Upper lobe of right lung (tissue), 1 donor: Measurements from ENCODE around the gene GAPVD1. TPM values are rescaled to one million over a fixed set of nuclear protein-coding genes. Genes with fewer than 3 reads are reported as not detected.
A peak's percentile ranks its signal among the peaks of the same experiment; 100 is the strongest.

Experiments used
- ATAC-seq: fragments of 200-7000 bp; cut with Tn5 transposase; one replicate; pipeline ENCODE4 v1.9.1; 2020; ENCODE audit warnings: mild to moderate bottlenecking, moderate library complexity
- DNase-seq: peaks from one replicate; pipeline ENCODE4 v3.0.0-alpha.2; 2020
- H3K27ac ChIP-seq: fragments of 200-600 bp; one replicate; pipeline ENCODE4 v1.8.0; 2022
- H3K27me3 ChIP-seq: fragments of 200-600 bp; one replicate; pipeline ENCODE4 v1.8.0; 2022; ENCODE audit warnings: mild to moderate bottlenecking
- H3K36me3 ChIP-seq: fragments of 200-600 bp; one replicate; pipeline ENCODE4 v1.8.0; 2022
- H3K4me1 ChIP-seq: fragments of 200-600 bp; one replicate; pipeline ENCODE4 v1.8.0; 2022
- H3K4me3 ChIP-seq: fragments of 200-600 bp; one replicate; pipeline ENCODE4 v1.8.0; 2022; ENCODE audit warnings: mild to moderate bottlenecking
- H3K9me3 ChIP-seq: fragments of 200-600 bp; one replicate; pipeline ENCODE4 v1.8.0; 2022
- CTCF ChIP-seq: fragments of 200-600 bp; IDR thresholded peaks from one replicate; pipeline ENCODE4 v1.8.0; 2022; ENCODE audit warnings: antibody characterized with exemption
- intact Hi-C: fragments of 100-400 bp; cut with DNase I; formaldehyde crosslinking; loops from one replicate; pipeline ENCODE4 v1.11.0; 2022
- total RNA-seq: library from RNA; stranded (reverse); fragmentation: NEBNext Ultra II Directional; extraction: Animal tissue kit (Norgen Biotek cat#: 25700); gene quantifications from one replicate; pipeline ENCODE4 v1.2.1, GENCODE V29; 2021
- donor health status: DM: no; HTN: yes; CAD: no; lungs with severe emphysema.

GAPVD1 gene
- total RNA-seq, 1 donor from 2014 or later = 68.9 TPM

- ATAC-seq = peak; percentile 91
- Histone ChIP-seq H3K27ac (peak overlapping the region; percentile 42), H3K27me3 (no peaks in the 10 kb centered on the region), H3K9me3 (no peaks in the 10 kb centered on the region), H3K4me1 (peaks cover 4% of the 10 kb centered on the region), H3K36me3 (no peaks in the 10 kb centered on the region), H3K4me3 (peak overlapping the region; percentile 73)
- peak; percentile 90 for DNase-seq
- intact Hi-C loops = loop anchor here (10.0 kb wide), 2 partner anchors 227 to 827 kb away; no protein-coding TSS in a partner anchor
- TF ChIP-seq CTCF = peak; percentile 91
Measured at GRCh38 chr9:125407974-125408900, 146.6 kb downstream of the GAPVD1 start.

- Histone ChIP-seq H3K9me3 (no peaks in the 10 kb centered on the region), H3K36me3 (no peaks in the 10 kb centered on the region), H3K4me1 (peaks cover 4% of the 10 kb centered on the region), H3K4me3 (no peak overlapping the region), H3K27me3 (no peaks in the 10 kb centered on the region), H3K27ac (no peak overlapping the region)
- DNase-seq = no peak
- intact Hi-C loops = loop anchor here (10.0 kb wide), 2 partner anchors 226 to 826 kb away; no protein-coding TSS in a partner anchor
- TF ChIP-seq CTCF = no peak
- ATAC-seq = no peak
Measured at GRCh38 chr9:125409217-125409636, 147.6 kb downstream of the GAPVD1 start.

- intact Hi-C loops = loop anchor here (10.0 kb wide), 2 partner anchors 225 to 825 kb away; no protein-coding TSS in a partner anchor
- no peak for TF ChIP-seq CTCF
- Histone ChIP-seq H3K4me1 (peaks cover 4% of the 10 kb centered on the region), H3K9me3 (no peaks in the 10 kb centered on the region), H3K4me3 (no peak overlapping the region), H3K27ac (no peak overlapping the region), H3K36me3 (no peaks in the 10 kb centered on the region), H3K27me3 (no peaks in the 10 kb centered on the region)
- no peak for DNase-seq
- no peak for ATAC-seq
Measured at GRCh38 chr9:125409637-125410521, 148.3 kb downstream of the GAPVD1 start.

GRCh38 chr9:125410522-125410894 lies 148.9 kb downstream of the GAPVD1 start:
- no peaks in the 10 kb centered on the region for H3K9me3 ChIP-seq
- ATAC-seq (no peak), DNase-seq (no peak)
- no peak for TF ChIP-seq CTCF
- no peaks in the 10 kb centered on the region for H3K36me3 ChIP-seq
- peaks cover 4% of the 10 kb centered on the region for H3K4me1 ChIP-seq
- no peaks in the 10 kb centered on the region for H3K27me3 ChIP-seq
- H3K4me3 ChIP-seq = no peak overlapping the region
- no peak overlapping the region for H3K27ac ChIP-seq
- intact Hi-C loops = no loop called here

GRCh38 chr9:125411171-125411756 lies 149.6 kb downstream of the GAPVD1 start:
- Histone ChIP-seq H3K36me3 (no peaks in the 10 kb centered on the region), H3K27me3 (no peaks in the 10 kb centered on the region), H3K4me1 (peaks cover 4% of the 10 kb centered on the region), H3K4me3 (no peak overlapping the region), H3K9me3 (no peaks in the 10 kb centered on the region), H3K27ac (no peak overlapping the region)
- DNase-seq (no peak), ATAC-seq (no peak)
- TF ChIP-seq CTCF = no peak
- intact Hi-C loops = no loop called here
